Mucosa of descending colon (tissue), 3 donors: Measurements from ENCODE around the gene TBL1XR1. TPM values are rescaled to one million over a fixed set of nuclear protein-coding genes. Genes with fewer than 3 reads are reported as not detected.

Experiments used
- ATAC-seq: fragments of 200-7000 bp; cut with Tn5 transposase; one replicate; pipeline ENCODE4 v1.9.1; 2020; ENCODE audit warnings: mild to moderate bottlenecking, moderate library complexity
- DNase-seq, 3 donors: peaks; one replicate each; pipeline ENCODE4 v3.0.0-alpha.2; 2020
- H3K36me3 ChIP-seq: fragments of 200-600 bp; one replicate; pipeline ENCODE4 v1.8.0; 2021; ENCODE audit warnings: low read depth, mild to moderate bottlenecking
- H3K4me1 ChIP-seq: fragments of 200-600 bp; one replicate; pipeline ENCODE4 v1.8.0; 2021; ENCODE audit warnings: low read depth, mild to moderate bottlenecking
- H3K4me3 ChIP-seq: fragments of 200-600 bp; one replicate; pipeline ENCODE4 v1.8.0; 2021; ENCODE audit warnings: mild to moderate bottlenecking
- H3K9me3 ChIP-seq: fragments of 200-600 bp; one replicate; pipeline ENCODE4 v1.8.0; 2021; ENCODE audit warnings: mild to moderate bottlenecking
- intact Hi-C, 2 donors: fragments of 100-400 bp; cut with DNase I in 1 of 2; cut with micrococcal nuclease in 1 of 2; formaldehyde crosslinking; loops; one replicate each; pipeline versions ENCODE4 v1.11.0 to v1.11.1; 2022; cut with DNase I, micrococcal nuclease
- total RNA-seq, 3 donors: library from RNA; stranded (reverse); fragmentation: NEBNext Ultra II Directional in 2 of 3; extraction: Animal tissue kit (Norgen Biotek cat#: 25700) in 2 of 3; gene quantifications; one replicate each; pipeline versions ENCODE4 v1.2.1 to v1.2.4, GENCODE V29; 2021 to 2023
- TF ChIP-seq, protein P1 (sequence below): fragments of 200-600 bp; IDR thresholded peaks from one replicate; pipeline ENCODE4 v1.8.0; 2022; ENCODE audit warnings: antibody characterized with exemption, mild to moderate bottlenecking
- donor health status: DM: no; HTN: no; CAD: no; lungs with moderate emphysema.
- donor health status: DM: no; HTN: no; CAD: no.
- donor health status: DM: no; HTN: yes; CAD: no.

Gene TBL1XR1
- total RNA-seq, 3 donors from 2014 or later = 175 to 200 (median 178) TPM

DNA sequence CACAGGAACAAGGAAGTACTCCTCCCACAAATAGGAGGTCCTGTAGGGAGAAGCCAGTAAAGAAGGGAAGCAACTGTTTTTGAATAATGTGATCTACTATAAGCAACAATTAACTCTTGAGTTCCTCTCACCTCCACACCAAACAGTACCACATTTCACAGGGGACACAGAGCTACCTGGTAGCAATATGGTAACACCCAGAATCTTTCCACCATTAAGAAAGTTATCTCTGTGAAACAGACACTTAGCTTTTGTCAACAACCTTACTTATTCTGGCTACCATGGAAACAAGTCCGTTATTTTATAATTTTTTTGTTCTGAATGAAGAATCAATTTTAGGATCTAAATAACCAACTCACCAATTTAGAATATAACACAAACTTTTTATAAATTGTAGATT lies 49.5 kb downstream of the TBL1XR1 start:
- peaks cover 44% of the 10 kb centered on the region for H3K4me1 ChIP-seq
- ATAC-seq (no peak), DNase-seq (no peak)
- H3K4me3 ChIP-seq = no peak overlapping the region
- intact Hi-C loops = no loop called here
- no peaks in the 10 kb centered on the region for H3K36me3 ChIP-seq
- TF ChIP-seq, protein P1, sequence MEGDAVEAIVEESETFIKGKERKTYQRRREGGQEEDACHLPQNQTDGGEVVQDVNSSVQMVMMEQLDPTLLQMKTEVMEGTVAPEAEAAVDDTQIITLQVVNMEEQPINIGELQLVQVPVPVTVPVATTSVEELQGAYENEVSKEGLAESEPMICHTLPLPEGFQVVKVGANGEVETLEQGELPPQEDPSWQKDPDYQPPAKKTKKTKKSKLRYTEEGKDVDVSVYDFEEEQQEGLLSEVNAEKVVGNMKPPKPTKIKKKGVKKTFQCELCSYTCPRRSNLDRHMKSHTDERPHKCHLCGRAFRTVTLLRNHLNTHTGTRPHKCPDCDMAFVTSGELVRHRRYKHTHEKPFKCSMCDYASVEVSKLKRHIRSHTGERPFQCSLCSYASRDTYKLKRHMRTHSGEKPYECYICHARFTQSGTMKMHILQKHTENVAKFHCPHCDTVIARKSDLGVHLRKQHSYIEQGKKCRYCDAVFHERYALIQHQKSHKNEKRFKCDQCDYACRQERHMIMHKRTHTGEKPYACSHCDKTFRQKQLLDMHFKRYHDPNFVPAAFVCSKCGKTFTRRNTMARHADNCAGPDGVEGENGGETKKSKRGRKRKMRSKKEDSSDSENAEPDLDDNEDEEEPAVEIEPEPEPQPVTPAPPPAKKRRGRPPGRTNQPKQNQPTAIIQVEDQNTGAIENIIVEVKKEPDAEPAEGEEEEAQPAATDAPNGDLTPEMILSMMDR = no peak
- no peaks in the 10 kb centered on the region for H3K9me3 ChIP-seq

DNA sequence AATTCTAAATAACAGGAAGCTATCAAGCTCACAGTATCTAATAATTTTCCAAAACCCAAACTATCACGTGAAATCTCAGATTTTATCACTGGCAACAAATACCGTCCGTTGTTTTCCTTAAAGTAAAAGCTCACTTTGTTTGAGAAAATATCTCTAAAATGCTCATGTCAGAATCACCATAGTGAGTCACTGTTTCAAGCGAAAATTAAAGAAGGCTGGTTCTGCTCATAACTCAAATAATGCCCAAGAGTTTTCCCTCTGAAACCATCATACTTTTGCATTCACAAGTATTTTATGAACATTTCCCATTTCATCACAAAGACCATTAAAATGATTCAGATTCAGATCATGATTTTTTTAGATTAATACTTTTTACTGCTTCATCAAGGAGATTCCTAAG lies 50.6 kb downstream of the TBL1XR1 start:
- intact Hi-C loops = no loop called here
- Histone ChIP-seq H3K4me1 (peaks cover 49% of the 10 kb centered on the region), H3K4me3 (no peak overlapping the region), H3K9me3 (no peaks in the 10 kb centered on the region), H3K36me3 (no peaks in the 10 kb centered on the region)
- DNase-seq (no peak), ATAC-seq (no peak)
- TF ChIP-seq, protein P1 = no peak

DNA sequence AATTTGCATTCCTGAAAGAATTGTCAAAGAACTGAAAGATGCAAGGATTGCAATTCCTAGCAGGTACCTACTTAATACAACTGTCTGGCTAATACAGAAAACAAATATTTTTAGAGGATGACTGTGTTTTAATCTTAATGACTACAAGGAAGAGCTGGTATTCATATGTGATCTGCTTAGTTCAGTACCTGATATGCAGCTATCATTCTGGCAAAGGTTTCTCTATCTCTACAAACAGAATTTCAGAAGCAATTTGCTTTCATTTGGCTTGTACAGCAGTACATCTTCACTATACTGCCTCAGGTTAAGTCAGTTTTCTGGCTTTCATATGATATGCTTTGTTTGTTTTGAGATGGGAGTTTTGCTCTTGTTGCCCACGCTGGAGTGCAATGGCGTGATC lies 51.3 kb downstream of the TBL1XR1 start:
- H3K9me3 ChIP-seq = no peaks in the 10 kb centered on the region
- no peaks in the 10 kb centered on the region for H3K36me3 ChIP-seq
- TF ChIP-seq, protein P1 = no peak
- intact Hi-C loops = no loop called here
- no peak overlapping the region for H3K4me3 ChIP-seq
- H3K4me1 ChIP-seq = peaks cover 42% of the 10 kb centered on the region
- DNase-seq = no peak
- ATAC-seq = no peak

GRCh38 chr3:177145381-177145780 lies 51.9 kb downstream of the TBL1XR1 start:
- DNase-seq (no peak), ATAC-seq (no peak)

GRCh38 chr3:177144922-177145321 lies 52.4 kb downstream of the TBL1XR1 start:
- DNase-seq = no peak
- ATAC-seq = peak; percentile 61
- Histone ChIP-seq H3K4me1 (peaks cover 34% of the 10 kb centered on the region), H3K9me3 (no peaks in the 10 kb centered on the region), H3K36me3 (no peaks in the 10 kb centered on the region), H3K4me3 (no peak overlapping the region)
- intact Hi-C loops = no loop called here
- TF ChIP-seq, protein P1 = no peak

More at GRCh38 chr3:177145381-177145780, 51.9 kb downstream of the TBL1XR1 start:
- H3K4me1 ChIP-seq = peaks cover 38% of the 10 kb centered on the region
- intact Hi-C loops = no loop called here
- TF ChIP-seq, protein P1 = no peak
- no peak overlapping the region for H3K4me3 ChIP-seq
- no peaks in the 10 kb centered on the region for H3K36me3 ChIP-seq
- no peaks in the 10 kb centered on the region for H3K9me3 ChIP-seq
